GM21526 (cell line): Measurements from ENCODE around the gene NLK.

Source experiments
- ATAC-seq: cut with Tn5 transposase; IDR thresholded peaks from one replicate; pipeline ENCODE4 v1.9.1; 2021; ENCODE audit warnings: moderate library complexity; ENCODE audit not compliant: unreplicated experiment, low FRiP score

The NLK gene

DNA sequence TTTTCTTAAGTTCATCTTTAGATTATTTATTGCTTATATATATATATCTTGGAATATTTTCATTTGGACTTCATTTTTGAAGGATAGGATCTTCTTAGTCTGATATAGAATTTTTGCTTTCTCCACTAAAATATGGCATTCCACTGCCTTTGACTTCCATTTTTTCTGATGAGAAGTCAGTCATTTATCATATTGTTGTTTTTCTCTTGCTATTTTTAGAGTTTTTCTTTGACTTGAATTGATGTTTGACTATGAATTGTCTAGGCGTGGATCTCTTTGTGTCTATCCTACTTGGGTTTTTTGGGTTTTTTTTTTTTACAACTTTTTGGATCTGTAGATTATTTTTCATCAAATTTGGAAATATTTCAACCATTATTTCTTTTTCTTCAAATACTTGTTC lies 67.7 kb downstream of the NLK start:
- ATAC-seq, result no peak

DNA sequence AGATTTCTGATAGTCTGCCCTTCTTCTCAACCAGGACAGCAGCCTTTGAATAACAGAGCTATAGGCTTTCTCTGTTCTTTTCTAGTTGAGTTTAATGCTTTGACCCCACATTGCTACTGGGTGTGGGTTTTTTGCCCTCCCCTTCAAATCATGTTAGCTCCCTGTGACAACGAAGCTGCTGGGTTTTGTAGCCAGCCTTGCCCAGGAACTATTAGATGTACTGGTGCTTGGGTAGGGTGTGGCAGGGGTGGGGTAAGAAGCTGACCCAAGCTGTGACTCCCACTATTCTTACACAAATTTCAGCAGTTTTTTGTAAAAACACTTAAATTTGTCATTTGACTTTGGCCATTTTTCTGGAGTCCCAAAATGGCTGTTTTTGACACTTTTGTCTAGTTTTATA lies 69.7 kb downstream of the NLK start:
- no peak for ATAC-seq

DNA sequence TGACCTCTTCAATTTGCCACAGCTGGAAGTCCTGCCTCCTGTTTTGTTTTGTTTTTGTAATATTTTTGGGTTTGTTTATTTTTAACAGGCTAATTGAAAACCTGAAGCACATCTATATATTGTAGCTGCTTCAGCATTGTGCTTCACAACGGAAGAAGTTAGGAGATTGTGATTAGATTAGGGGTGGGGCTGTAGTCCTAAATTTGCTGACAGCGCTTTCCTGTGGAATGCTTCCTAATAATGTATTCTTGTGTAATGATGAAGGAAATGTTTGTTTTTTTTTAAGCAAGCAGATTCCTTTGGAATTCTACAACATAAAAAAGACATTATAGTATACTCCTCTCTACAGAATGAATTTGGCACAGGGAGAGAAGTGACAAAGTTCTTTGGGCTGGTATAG lies 70.1 kb downstream of the NLK start:
- ATAC-seq, result no peak

DNA sequence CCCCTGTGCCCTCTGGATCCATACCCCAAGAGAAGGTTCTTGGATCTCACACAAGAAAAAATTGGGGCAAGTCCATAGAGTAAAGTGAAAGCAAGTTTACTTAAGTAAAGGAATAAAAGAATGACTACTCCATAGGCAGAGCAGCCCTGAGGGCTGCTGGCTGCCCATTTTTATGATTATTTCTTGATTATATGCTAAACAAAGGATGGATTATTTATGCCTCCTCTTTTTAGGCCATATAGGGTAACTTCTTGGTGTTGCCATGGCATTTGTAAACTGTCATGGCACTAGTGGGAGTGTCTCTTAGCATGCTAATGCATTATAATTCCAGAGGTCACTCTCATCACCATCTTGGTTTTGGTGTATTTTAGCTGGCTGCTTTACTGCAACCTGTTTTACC lies 70.8 kb downstream of the NLK start:
- no peak for ATAC-seq

DNA sequence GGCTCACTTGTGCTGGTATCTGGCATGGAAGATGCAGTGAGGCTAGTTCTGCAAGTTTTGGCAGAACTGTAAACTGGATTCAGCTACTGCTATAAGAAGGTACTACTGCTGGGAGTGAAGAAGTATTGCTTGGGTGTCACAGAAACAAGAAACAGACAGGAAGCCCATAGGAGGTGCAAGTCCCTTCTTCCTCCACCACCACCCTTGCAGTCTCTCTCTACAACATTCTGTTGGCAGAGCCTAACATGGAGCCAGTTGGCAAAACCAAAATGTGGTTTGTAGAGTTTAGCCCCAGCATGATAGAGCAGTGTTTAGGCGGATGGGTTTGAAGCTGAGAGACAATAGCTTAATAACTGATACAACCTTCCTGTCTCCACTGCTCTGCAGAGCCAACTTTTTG lies 72.6 kb downstream of the NLK start:
- no peak for ATAC-seq

DNA sequence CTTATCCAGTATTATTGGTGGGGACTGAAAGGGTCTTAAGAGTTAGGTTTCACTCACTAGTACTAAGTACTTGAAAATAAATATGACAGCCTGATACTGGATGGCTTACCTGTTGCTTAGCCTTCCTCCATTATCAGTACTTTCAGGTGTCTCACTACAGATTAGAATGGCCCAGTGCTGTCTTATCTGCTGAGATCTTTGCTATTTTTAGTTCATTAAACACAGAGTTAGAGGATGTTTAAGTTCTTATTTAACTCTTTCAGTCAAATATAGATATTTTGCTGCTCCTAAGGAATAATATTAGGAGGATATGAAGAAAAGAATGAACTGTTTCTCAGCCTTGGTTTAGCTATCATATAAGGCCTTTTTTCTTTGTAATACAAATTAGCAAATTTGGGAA lies 74.8 kb downstream of the NLK start:
- ATAC-seq, result no peak

DNA sequence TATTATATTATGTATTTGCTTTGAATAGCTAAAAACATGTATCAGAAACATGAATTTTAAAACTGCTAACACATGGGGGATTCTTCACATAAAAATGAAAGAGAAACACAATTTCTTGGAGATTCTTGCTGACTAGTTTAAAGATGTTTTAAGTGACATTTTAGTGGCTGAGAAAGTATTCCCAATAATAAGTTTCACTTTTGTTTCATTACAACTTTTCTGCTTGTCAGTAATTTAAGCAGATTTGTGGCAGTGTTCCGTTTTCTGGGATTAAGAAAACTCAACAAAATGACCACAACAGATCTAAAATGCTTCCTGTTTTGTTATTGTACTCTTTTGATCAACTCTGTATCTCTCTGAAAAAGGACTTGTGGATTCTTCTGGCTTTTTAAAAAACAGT lies 75.9 kb downstream of the NLK start:
- no peak for ATAC-seq

DNA sequence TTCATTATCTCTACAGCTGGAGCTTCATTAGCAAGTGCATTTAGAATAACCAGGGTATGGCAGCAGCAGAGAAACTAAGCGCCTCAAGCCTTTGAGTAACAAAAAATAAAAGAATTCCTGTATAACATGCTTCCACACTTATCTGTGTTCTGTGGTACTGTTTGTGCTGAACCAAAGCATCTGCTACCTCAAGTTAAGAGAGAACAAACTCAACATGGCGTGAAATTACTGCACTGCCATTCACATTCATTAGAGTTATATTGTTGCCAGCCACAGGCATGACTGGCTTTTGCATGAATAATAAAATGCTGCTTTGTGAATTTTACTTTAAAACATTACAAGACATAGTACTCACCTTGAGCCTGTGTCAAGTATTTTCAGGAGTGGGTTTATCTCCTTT lies 76.6 kb downstream of the NLK start:
- no peak for ATAC-seq

DNA sequence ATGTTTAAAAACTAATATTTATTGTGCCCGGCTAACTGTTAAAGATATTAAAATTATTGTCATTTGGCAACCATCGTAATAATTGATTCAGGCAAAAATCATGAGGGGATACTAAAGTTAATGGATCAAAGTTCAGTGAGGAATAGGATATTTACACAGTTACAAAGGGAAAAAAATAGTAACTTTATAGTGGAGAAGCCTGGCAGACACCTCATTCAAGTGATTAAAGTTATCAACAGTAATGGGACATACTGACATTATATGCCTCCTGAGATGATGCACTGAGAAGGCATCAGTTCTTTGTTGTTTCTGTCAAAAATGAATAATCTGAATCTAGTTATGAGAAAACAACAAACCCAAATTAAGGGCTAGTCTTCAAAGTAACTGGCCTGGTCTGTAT lies 77.1 kb downstream of the NLK start:
- ATAC-seq, result no peak

DNA sequence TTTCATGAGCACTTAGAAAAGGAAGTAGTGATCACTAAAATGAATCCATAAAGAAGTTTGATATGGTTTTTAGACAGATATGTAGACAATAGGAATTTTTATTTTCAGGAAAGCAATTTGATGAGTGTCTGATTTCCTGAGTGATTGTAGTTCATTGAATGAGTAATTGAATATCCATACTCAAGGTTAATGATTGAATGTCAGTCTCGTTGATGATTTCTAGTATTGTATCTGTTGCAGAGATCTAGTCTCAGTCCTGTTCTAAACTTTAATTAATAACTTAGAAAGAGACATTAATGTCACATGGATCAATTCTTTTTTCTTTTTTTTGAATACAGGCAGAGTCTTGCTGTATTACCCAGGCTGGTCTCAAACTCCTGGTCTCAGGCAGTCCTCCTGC lies 78.3 kb downstream of the NLK start:
- ATAC-seq, result no peak

DNA sequence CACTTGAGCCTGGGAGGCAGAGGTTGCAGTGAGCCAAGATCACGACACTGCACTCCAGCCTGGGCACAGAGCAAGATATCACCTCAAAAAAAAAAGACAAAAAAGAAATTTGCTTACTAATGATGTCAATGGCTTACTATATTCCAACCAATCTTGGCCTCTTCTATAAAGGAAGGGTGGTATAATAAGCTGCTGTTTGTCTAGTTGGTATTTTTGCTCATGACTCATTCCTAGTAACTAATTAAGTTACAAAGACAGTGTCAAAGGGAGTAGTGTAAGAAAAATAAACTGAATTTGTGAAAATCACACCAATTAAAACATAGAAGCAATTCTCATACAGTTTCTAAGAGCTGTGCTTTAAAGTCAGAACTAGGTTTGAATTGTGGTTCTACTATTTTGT lies 82.5 kb downstream of the NLK start:
- no peak for ATAC-seq

DNA sequence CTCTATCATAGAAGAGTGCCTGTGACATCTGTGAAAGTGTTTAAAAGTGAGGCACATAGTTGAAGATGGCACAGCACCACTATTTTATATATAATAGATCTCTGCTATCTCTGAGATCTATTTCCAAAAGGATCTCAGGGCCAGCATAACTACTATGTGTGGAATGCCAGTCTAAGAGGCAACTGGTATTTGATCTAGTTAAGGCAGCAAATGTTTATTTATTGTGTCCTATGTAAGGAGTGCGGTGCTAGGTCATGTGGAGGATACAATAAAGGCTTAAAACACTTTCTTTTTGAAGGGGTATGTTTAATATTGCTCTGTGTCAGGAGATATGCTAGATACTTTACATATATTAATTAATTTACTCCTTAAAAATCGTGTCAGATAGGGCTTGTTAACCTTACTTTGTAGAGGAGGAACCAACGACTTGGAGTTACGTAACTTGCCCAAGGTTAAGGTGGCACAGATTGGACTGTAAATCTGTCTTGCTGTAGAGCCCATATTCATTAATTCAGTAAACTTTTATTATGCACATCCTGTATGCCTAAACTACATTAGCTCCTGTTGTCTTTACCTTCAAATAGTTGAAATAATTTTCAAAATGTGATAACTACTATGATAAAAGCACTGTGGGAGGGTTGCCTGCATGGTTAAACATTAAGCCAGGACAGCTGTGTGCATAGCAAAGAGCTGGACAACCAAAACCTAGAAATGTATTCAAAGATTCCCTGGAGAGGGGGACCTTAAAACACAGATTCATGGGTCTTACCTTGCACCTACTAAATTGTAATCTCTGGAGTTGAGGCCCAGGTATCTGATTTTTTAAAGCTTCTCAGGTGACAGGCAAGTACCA lies 83.3 kb downstream of the NLK start:
- no peak for ATAC-seq

DNA sequence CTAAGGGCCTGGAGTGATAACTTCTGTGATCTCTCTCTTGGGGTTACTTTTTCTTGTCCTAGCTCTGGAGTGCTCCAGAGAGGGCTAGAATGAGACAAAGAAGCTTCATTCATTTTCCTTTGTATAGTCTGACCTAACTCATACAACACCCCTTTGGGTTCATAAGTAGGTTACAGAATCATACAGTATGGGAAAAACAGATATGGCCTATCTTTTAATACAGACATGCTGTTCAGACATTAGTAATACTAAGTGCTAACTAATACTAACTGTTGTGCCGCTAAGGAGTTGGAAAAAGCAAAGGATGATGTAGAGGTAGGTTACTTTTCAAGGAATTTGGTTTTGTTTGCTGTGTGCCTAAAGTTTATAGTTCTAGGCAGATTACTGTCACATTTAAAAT lies 84.7 kb downstream of the NLK start:
- no peak for ATAC-seq

DNA sequence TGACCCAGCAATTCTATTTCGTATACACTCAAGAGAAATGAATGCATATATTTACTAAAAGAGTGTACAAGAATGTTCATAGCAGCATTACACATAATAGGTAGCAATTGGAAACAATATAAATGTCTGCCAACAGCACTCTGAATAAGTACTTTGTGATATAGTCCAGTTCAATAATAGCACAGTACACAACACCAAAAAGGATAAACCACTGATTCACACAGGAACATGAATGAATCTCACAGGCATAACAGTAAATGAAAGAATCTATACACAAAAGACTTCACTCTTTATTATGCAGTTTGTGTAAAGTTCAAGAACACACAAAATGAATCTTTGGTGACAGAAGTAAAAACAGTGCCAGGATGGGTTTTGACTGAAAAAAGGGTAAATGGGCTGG lies 86.3 kb downstream of the NLK start:
- no peak for ATAC-seq

DNA sequence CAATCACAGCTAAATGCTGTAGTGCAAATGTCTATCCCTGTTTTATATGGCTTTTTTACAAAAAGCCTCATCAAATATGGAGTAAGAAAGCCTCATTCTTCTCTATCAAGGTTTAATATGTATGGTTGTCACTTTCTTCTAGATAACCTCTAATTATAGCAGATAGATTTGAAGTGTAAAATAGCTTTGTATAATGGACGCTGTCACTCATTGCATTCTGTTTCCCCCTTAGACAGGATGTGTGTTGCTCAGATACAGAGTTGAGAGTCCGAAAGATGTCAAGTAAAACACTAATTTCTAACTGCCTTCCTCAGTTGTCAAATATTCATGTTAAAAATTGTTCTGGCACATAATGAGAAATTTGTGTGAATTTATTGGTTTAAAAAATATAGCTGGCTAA lies 88.0 kb downstream of the NLK start:
- ATAC-seq, result no peak

DNA sequence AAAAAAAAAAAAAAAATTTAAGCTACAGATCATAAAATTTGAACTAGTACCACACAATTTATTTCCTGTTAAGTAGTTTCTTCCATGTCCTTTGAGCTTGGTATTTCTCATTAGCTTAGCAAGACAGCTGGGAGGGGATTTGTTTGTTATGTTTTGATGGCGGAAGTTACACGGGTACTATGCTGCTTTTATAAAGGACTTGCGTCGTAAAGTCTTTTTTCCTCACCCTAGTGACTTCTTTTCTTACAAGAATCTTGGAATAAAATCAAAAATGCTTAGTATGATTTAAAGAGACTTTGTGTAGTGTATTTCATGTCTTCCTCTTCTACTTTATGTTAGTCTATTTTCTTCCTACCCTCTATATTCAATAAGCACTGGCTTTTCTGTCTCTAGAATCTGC lies 89.1 kb downstream of the NLK start:
- ATAC-seq, result no peak

DNA sequence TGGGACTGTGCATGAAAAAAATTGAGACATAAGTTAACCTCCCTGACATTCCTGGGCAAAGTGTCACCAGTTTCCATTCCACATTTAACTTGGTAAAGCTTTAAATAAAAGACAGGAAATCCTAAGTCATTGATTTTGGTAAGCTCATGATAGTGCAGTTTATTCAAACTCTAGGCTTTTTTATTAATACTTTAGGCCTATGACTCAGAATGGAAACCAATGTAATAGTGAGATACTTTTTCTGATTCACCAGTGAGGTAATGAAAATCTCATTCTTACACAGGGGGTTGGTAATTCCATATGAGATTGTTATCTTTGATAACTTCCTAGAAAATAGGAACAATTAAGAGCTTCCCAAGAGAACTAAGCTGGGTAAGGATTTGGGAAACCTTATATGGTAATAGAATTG lies 91.1 kb downstream of the NLK start:
- no peak for ATAC-seq

DNA sequence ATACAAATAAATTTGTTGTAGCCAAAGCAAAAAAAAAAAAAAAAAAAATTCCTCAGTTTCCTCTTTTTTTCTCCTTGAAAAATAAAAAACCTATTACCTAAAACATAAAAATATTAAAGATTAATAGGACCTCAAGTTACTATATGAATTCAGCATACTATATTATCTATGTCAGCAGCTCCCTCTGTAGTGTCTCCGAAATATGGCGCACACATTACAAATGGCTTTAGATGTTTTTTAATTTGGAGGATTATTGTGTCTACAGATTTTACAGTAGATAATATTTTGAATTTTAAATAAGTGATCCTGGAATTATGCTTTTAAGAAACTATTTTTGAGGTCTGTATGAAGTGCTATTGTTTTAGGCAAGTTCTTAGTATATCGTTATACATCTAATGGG lies 94.4 kb downstream of the NLK start:
- ATAC-seq, result no peak

DNA sequence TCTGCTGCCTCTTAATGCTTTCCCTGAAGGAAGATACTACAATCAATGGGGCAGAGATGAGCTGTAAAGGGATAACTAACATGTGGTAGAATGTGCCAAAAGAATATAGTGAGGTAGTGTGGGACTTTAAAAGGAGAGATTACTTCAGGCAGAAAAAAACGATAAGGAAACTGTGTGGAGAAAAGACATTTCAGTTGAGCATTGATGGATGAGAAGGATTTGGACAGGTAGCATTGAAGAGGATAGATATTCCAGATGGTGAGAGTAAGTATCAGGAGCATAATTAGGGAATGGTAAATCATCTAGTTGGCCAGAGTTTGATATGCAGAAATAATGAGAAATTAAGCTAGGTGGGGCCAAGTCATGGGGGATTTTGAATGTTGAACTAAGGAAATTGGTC lies 97.3 kb downstream of the NLK start:
- no peak for ATAC-seq

DNA sequence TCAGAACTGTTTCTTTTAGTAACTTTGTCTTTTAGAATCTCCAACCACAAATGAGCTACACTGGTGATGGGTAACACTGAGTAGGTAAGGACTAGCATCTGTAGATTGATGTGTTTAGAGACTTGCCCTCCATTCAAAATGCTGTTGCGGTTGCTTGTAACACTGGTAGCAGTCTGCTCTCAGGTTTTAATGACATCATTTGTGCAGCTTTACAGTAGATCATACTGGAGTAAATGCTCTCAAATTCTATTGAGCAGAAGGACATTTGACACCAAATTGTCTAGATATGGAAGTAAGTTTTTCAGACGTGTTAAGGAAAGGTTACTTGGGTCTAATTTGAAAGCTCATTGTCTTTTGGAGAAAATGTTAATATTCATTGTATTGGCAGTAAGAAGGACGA lies 98.8 kb downstream of the NLK start:
- no peak for ATAC-seq

DNA sequence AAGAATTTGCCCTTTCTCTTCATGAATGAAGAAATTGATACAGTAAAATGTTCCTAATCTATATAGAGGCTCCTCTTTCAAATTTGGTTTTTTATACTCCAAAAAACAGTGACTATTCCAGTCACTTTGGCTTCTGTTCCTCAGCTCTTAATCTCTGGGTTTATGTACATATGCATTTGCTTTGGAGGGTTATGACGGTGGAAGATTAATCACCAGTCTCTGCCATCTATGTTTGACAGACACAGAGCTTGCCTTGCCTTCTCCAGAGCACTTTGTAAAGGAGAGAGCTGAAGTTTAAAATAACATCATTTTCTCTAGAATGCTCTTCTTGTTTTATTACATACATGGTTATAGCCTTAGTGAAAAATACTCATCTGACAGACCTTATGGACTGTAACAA lies 99.3 kb downstream of the NLK start:
- ATAC-seq, result no peak

DNA sequence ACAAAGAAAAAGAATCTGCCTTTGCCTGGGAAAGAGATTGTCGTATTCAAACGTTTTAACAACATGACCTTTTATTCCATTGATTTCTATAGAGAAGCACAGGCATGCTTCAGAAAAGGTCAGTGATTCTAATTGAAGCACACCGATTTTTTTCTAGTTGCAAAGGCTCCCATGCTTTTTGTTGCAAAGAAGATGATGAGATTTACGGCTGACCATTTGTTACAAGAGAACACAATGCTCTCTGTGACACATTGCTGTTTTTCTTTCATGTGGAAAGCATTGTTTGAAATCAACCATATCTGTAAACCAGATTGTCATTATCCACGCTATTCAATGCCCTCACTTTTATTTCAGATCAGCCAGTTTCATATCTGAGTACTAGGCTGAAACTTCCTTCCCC lies 99.8 kb downstream of the NLK start:
- ATAC-seq, result no peak

DNA sequence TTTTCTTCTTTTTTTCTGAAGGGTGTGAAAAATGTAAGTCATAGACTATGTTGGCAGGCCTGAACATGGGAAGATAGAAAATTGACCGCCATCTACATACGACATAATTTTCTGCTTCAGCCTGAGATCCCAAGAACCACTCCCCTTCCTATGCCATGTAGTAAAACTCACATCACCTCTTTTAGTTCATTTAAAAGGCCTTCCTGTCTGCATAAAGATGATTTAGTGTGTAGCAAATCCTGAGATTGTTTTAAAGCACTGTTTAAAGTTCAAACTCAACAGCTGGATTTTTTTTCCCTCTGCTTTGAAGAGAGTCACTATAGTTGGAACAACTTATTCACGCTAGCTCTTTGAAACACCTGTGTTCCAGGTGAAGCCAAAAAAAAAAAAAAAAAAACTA lies 101.5 kb downstream of the NLK start:
- no peak for ATAC-seq
